HG03039 (cell line): ENCODE results near the gene ZBTB46.
"Not testable (repeated sequence)": the region's sequence is repeated elsewhere in the genome, so short reads cannot be mapped to it uniquely, and the experiment has no call there.

ENCODE experiments used
- ATAC-seq: cut with Tn5 transposase; IDR thresholded peaks from one replicate; pipeline ENCODE4 v1.9.1; 2021; ENCODE audit warnings: mild to moderate bottlenecking, moderate library complexity; ENCODE audit not compliant: unreplicated experiment

ZBTB46 gene

GRCh38 chr20:63819224-63819921 lies 11.7 kb downstream of the ZBTB46 start:
- no peak for ATAC-seq

DNA sequence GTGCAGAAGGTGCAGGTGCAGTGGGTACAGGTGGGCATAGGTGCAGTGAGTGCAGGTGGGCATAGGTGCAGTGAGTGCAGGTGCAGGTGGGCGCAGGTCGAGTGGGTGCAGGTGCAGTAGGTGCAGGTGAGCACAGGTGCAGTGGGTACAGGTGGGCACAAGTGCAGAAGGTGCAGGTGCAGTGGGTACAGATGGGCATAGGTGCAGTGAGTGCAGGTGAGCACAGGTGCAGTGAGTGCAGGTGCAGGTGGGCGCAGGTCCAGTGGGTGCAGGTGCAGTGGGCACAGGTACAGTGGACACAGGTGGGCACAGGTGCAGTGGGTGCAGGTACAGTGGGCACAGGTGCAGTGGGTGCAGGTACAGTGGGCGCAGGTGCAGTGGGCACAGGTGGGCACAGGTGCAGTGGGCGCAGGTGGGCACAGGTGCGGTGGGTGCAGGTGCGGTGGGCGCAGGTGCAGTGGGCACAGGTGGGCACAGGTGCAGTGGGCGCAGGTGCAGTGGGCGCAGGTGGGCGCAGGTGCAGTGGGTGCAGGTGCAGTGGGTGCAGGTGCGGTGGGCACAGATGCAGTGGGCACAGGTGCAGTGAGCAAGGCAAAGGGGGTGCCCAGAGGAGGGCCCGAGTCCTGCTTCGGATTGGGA lies 15.3 kb downstream of the ZBTB46 start:
- no peak for ATAC-seq

GRCh38 chr20:63814891-63815614 lies 16.0 kb downstream of the ZBTB46 start:
- no peak for ATAC-seq

- no peak for ATAC-seq
Observed at GRCh38 chr20:63811491-63811875, 19.6 kb downstream of the ZBTB46 start.

DNA sequence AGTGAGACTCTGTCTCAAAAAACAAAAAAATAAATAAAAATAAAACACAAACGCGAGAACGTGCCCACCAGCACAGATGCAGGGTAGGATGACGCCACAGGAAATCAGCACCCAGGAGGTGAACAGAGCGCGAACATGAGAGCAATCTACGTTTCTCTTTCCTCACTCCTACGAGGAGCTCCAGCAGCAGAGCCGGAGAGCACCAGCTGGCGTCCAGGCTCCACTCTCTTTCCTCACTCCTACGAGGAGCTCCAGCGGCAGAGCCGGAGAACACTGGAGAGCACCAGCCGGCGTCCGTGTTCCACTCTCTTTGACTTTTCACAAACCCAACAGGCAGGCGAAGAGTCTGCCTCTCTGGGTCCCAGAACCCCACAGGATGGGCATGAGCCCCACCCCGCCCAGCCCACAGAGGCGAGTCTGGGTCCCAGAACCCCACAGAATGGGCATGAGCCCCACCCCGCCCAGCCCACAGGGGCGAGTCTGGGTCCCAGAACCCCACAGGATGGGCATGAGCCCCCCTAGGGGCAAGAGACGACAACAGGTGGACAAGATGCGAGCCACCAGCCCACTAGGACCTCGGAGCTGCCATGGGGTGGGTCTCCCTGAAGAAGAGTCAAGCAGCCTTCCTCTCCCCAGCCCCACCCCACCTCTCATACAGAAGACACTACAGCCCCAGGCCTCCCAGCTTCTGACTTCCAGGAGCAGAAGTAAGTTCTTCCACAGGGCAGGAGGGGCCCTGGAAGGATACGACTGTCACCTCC lies 20.2 kb downstream of the ZBTB46 start:
- no peak for ATAC-seq

GRCh38 chr20:63809856-63810255 lies 21.2 kb downstream of the ZBTB46 start:
- ATAC-seq = no peak

DNA sequence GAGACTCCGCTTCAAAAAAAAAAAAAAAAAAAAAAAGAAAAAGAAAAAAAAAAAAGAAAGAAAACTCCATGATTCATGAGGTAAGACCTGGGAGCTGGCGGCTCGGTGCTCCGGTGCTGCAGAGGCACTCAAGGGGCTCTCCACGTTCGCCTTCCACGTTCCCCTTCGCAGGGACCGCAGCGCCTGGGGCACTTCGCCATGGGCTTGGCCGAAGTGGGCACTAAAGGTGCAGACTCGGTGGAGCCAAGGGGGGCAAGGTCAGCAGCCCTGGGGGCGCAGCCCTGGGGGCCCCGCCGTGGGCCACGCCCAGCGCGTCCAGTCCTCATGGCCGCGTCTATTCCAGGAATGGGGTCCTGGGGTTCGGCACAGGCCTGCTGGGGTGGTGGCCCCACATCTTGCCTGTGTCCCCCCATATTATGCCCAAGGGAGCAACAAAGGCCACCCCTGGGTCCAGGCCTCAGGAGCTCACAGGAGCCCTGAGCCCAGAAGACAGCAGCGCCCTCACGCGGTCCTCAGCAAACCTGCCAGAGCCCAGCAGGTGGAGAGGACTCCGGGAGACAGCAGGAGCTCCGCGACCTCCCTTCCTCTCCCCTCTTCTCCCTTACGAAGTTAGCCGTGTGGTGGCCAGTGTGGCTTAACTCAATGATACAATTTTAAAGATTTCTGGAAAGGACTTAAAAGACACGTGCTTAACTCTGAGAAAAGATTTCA lies 21.9 kb downstream of the ZBTB46 start:
- ATAC-seq = no peak

- ATAC-seq = no peak
Observed at GRCh38 chr20:63808145-63808724, 22.8 kb downstream of the ZBTB46 start.

GRCh38 chr20:63807654-63808053 lies 23.4 kb downstream of the ZBTB46 start:
- ATAC-seq = no peak

GRCh38 chr20:63804308-63804636 lies 26.8 kb downstream of the ZBTB46 start:
- ATAC-seq = no peak

DNA sequence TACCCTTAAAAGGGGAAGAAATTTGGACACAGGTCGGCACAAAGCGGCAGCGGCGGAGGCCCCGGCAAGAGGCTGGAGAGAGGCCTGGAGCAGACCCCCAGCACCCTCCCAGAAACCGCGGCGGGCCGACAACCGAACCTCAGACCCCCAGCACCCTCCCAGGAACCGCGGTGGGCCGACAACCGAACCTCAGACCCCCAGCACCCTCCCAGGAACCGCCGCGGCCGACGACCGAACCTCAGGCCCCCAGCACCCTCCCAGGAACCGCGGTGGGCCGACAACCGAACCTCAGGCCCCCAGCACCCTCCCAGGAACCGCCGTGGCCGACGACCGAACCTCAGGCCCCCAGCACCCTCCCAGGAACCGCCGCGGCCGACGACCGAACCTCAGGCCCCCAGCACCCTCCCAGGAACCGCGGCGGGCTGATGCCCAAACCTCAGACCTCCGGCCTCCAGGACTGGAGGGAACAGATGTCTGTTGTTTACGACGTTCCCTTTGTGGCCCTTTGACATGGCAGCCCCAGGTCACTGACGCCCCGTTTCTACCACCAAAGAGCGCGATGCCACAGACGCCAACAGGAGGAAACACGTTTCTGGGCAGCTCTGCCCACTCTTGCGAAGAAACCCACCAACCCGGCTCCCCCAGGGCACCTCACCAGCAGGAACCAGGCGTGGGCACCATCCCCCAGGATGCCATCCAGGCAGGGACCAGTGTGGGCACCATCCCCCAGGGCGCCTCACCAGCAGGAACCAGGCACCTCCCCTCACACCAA lies 28.4 kb downstream of the ZBTB46 start:
- no peak for ATAC-seq

DNA sequence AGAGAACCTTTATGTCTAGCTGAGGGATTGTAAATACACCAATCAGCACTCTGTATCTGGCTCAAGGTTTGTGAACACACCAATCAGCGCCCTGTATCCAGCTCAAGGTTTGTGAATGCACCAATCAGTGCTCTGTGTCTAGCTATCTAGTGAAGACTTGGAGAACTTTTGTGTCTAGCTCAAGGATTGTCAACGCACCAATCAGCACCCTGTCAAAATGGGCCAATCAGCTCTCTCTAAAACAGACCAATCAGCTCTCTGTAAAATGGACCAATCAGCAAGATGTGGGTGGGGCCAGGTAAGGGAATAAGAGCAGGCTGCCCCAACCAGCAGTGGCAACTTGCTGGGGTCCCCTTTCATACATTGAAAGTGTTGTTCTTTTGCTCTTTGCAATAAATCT lies 29.9 kb downstream of the ZBTB46 start:
- not testable (repeated sequence) for ATAC-seq

GRCh38 chr20:63800411-63800810 lies 30.7 kb downstream of the ZBTB46 start:
- ATAC-seq = not testable (repeated sequence)

DNA sequence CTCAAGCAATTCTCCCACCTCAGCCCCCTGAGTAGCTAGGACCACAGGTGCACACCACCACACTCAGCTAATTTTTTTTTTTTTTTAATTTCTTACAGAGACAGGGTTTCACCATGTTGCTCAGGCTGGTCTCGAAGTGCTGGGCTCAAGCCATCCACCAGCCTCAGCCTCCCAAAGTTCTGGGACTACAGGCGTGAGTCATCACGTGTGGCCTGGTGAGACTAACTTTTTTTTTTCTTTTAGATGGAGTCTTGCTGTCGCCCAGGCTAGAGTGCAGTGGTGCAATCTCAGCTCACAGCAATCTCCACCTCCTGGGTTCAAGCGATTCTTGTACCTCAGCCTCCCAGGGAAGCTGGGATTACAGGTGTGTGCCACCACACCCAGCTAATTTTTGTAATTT lies 31.9 kb downstream of the ZBTB46 start:
- not testable (repeated sequence) for ATAC-seq

DNA sequence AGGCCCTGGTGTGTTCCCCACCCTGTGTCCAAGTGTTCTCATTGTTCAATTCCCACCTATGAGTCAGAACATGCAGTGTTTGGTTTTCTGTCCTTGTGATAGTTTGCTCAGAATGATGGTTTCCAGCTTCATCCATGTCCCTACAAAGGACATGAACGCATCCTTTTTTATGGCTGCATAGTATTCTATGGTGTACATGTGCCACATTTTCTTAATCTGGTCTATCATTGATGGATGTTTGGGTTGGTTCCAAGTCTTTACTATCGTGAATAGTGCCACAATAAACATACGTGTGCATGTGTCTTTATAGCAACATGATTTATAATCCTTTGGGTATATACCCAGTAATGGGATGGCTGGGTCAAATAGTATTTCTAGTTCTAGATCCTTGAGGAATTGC lies 33.9 kb downstream of the ZBTB46 start:
- not testable (repeated sequence) for ATAC-seq

- ATAC-seq = no peak
Observed at GRCh38 chr20:63795178-63795830, 35.8 kb downstream of the ZBTB46 start.

DNA sequence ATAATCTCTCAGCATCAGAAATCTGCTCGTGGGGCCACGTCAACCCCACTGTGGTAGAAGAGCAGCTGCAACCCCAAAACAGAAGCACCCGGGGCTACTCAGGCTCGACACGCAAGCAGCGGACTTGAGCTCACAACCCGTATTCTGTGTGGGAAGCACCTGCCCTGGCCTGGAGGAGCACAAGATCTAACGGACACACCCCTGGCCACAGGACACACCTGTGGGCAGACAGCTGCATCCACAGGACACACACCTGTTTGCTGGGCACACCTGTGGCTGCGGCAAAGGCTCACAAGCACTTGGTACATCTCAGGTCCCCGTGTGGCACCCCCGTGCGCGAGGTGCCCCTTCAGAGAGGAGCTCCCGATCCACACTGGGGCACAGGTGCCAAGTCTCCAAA lies 36.5 kb downstream of the ZBTB46 start:
- no peak for ATAC-seq

DNA sequence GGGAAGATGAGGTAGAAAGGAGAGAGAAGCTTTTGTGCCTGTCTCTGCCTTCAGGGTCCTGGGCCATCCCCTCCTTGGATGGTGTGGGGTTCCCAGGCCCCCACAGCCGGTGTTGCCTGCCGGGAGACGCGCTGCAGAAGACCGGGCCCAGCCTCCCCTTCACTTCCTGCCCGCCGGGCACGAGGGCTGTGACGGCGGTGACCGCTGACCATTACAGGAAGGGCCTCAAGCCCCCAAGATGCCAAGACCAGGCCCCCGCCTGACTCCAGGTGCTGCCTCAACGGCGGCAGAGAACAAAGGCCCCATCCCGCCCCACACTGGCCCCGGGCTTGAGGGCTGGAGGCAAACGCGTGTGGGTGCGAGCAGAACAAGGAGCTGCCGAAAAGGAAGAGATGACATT lies 38.2 kb downstream of the ZBTB46 start:
- no peak for ATAC-seq

GRCh38 chr20:63791497-63792156 lies 39.4 kb downstream of the ZBTB46 start:
- no peak for ATAC-seq
